Activated T-cell treated with anti-CD3 and anti-CD28 coated beads, Interleukin-2, amount 50 U/mL, for 24 hours (primary cell): ENCODE measurements around the gene SCYGR7.
"Not testable (repeated sequence)": the region's sequence is repeated elsewhere in the genome, so short reads cannot be mapped to it uniquely, and the experiment has no call there.

Experiments used
- DNase-seq: peaks from one replicate; pipeline ENCODE4 v3.0.0-alpha.2; 2020
- H3K27ac Mint-ChIP-seq: 2 replicates; pipeline ENCODE4 v1.8.0; 2020; ENCODE audit warnings: mild to moderate bottlenecking, mixed read lengths
- H3K27me3 Mint-ChIP-seq: 2 replicates; pipeline ENCODE4 v1.8.0; 2020; ENCODE audit warnings: mixed read lengths
- H3K36me3 Mint-ChIP-seq: 2 replicates; pipeline ENCODE4 v1.8.0; 2020; ENCODE audit warnings: low read depth, mixed read lengths
- H3K4me1 Mint-ChIP-seq: 2 replicates; pipeline ENCODE4 v1.8.0; 2020; ENCODE audit warnings: low read depth, mixed read lengths
- H3K4me3 Mint-ChIP-seq: 2 replicates; pipeline ENCODE4 v1.8.0; 2020; ENCODE audit warnings: mild to moderate bottlenecking, moderate library complexity, mixed read lengths
- H3K9me3 Mint-ChIP-seq: 2 replicates; pipeline ENCODE4 v1.8.0; 2020; ENCODE audit warnings: mixed read lengths

SCYGR7 gene

GRCh38 chr2:227722821-227723220, 5.3 kb upstream of the SCYGR7 start:
- H3K36me3 Mint-ChIP-seq, H3K9me3 Mint-ChIP-seq, H3K4me1 Mint-ChIP-seq, H3K4me3 Mint-ChIP-seq, H3K27ac Mint-ChIP-seq, DNase-seq: not testable (repeated sequence)
- H3K27me3 Mint-ChIP-seq, result peaks cover 25% of the 10 kb centered on the region

GRCh38 chr2:227724394-227725039, 3.6 kb upstream of the SCYGR7 start, which contains the start of gene SCYGR6:
Gene SCYGR6, minus strand, starts transcription at chr2:227724757. Its CDS starts 0 bp downstream, at chr2:227724757.
- no peaks in the 10 kb centered on the region for H3K36me3 Mint-ChIP-seq
- no peak within 1 kb of the TSS for H3K4me3 Mint-ChIP-seq
- H3K27ac Mint-ChIP-seq, result no peak within 1 kb of the TSS
- peaks cover 29% of the 10 kb centered on the region for H3K27me3 Mint-ChIP-seq
- H3K4me1 Mint-ChIP-seq, result no peaks in the 10 kb centered on the region
- H3K9me3 Mint-ChIP-seq, result no peaks in the 10 kb centered on the region
- DNase-seq, result no peak

GRCh38 chr2:227739351-227739750, 11.2 kb downstream of the SCYGR7 start:
- no peak overlapping the region for H3K4me3 Mint-ChIP-seq
- no peaks in the 10 kb centered on the region for H3K9me3 Mint-ChIP-seq
- H3K27me3 Mint-ChIP-seq, result peaks cover 4% of the 10 kb centered on the region
- no peaks in the 10 kb centered on the region for H3K4me1 Mint-ChIP-seq
- DNase-seq, result no peak
- no peaks in the 10 kb centered on the region for H3K36me3 Mint-ChIP-seq
- H3K27ac Mint-ChIP-seq, result no peak overlapping the region

GRCh38 chr2:227740705-227741104, 12.6 kb downstream of the SCYGR7 start:
- H3K36me3 Mint-ChIP-seq, H3K4me3 Mint-ChIP-seq: not testable (repeated sequence)

GRCh38 chr2:227745594-227745993, 17.5 kb downstream of the SCYGR7 start, which contains the start of gene SCYGR8:
Gene SCYGR8, plus strand, starts transcription at chr2:227745894. Its CDS starts 0 bp downstream, at chr2:227745894.
- no peak for DNase-seq
- Mint-ChIP-seq H3K4me3 (no peak within 1 kb of the TSS), H3K36me3 (no peaks in the 10 kb centered on the region), H3K9me3 (no peaks in the 10 kb centered on the region), H3K4me1 (no peaks in the 10 kb centered on the region), H3K27ac (no peak within 1 kb of the TSS), H3K27me3 (peaks cover 6% of the 10 kb centered on the region)

More at GRCh38 chr2:227740705-227741104, 12.6 kb downstream of the SCYGR7 start:
- H3K4me1 Mint-ChIP-seq, H3K27ac Mint-ChIP-seq, H3K9me3 Mint-ChIP-seq, DNase-seq, H3K27me3 Mint-ChIP-seq: not testable (repeated sequence)

GRCh38 chr2:227748079-227748478, 19.9 kb downstream of the SCYGR7 start:
- Mint-ChIP-seq H3K27ac (no peak overlapping the region), H3K4me1 (no peaks in the 10 kb centered on the region), H3K36me3 (no peaks in the 10 kb centered on the region), H3K27me3 (peaks cover 6% of the 10 kb centered on the region), H3K4me3 (no peak overlapping the region), H3K9me3 (no peaks in the 10 kb centered on the region)
- no peak for DNase-seq

- not testable (repeated sequence) for H3K4me3 Mint-ChIP-seq
Measured at GRCh38 chr2:227756261-227756660, 28.1 kb downstream of the SCYGR7 start.

GRCh38 chr2:227759411-227760118, 31.4 kb downstream of the SCYGR7 start:
- H3K4me3 Mint-ChIP-seq, result no peak overlapping the region
- no peak overlapping the region for H3K27ac Mint-ChIP-seq
- H3K27me3 Mint-ChIP-seq, result peaks cover 4% of the 10 kb centered on the region
- H3K4me1 Mint-ChIP-seq, result no peaks in the 10 kb centered on the region
- DNase-seq, result no peak
- H3K36me3 Mint-ChIP-seq, result no peaks in the 10 kb centered on the region
- H3K9me3 Mint-ChIP-seq, result no peaks in the 10 kb centered on the region

More at GRCh38 chr2:227756261-227756660, 28.1 kb downstream of the SCYGR7 start:
- H3K9me3 Mint-ChIP-seq, H3K36me3 Mint-ChIP-seq, H3K27me3 Mint-ChIP-seq, H3K27ac Mint-ChIP-seq, DNase-seq, H3K4me1 Mint-ChIP-seq: not testable (repeated sequence)

- peaks cover 2% of the 10 kb centered on the region for H3K27me3 Mint-ChIP-seq
- H3K9me3 Mint-ChIP-seq, result no peaks in the 10 kb centered on the region
- H3K36me3 Mint-ChIP-seq, result no peaks in the 10 kb centered on the region
- peaks cover 1% of the 10 kb centered on the region for H3K4me1 Mint-ChIP-seq
- no peak overlapping the region for H3K4me3 Mint-ChIP-seq
- DNase-seq, result no peak
- no peak overlapping the region for H3K27ac Mint-ChIP-seq
Measured at GRCh38 chr2:227761740-227762476, 33.8 kb downstream of the SCYGR7 start.

- Mint-ChIP-seq H3K4me1 (peaks cover 1% of the 10 kb centered on the region), H3K27me3 (peaks cover 2% of the 10 kb centered on the region), H3K9me3 (no peaks in the 10 kb centered on the region), H3K36me3 (no peaks in the 10 kb centered on the region), H3K27ac (no peak overlapping the region), H3K4me3 (no peak overlapping the region)
- no peak for DNase-seq
Measured at GRCh38 chr2:227765788-227766372, 37.7 kb downstream of the SCYGR7 start.

- H3K9me3 Mint-ChIP-seq, result no peaks in the 10 kb centered on the region
- peaks cover 1% of the 10 kb centered on the region for H3K4me1 Mint-ChIP-seq
- no peaks in the 10 kb centered on the region for H3K36me3 Mint-ChIP-seq
- no peak overlapping the region for H3K4me3 Mint-ChIP-seq
- DNase-seq, result peak; percentile 74
- H3K27me3 Mint-ChIP-seq, result peaks cover 2% of the 10 kb centered on the region
- H3K27ac Mint-ChIP-seq, result no peak overlapping the region
Measured at GRCh38 chr2:227766373-227766883, 38.3 kb downstream of the SCYGR7 start.

GRCh38 chr2:227767830-227768229, 39.7 kb downstream of the SCYGR7 start:
- no peak overlapping the region for H3K27ac Mint-ChIP-seq
- H3K4me3 Mint-ChIP-seq, result no peak overlapping the region
- peaks cover 1% of the 10 kb centered on the region for H3K4me1 Mint-ChIP-seq
- peaks cover 2% of the 10 kb centered on the region for H3K27me3 Mint-ChIP-seq
- DNase-seq, result no peak
- H3K36me3 Mint-ChIP-seq, result no peaks in the 10 kb centered on the region
- H3K9me3 Mint-ChIP-seq, result no peaks in the 10 kb centered on the region

- no peaks in the 10 kb centered on the region for H3K36me3 Mint-ChIP-seq
- H3K27ac Mint-ChIP-seq, result no peak overlapping the region
- H3K4me3 Mint-ChIP-seq, result no peak overlapping the region
- H3K4me1 Mint-ChIP-seq, result peaks cover 20% of the 10 kb centered on the region
- DNase-seq, result no peak
- H3K9me3 Mint-ChIP-seq, result no peaks in the 10 kb centered on the region
- H3K27me3 Mint-ChIP-seq, result no peaks in the 10 kb centered on the region
Measured at GRCh38 chr2:227772197-227772661, 44.1 kb downstream of the SCYGR7 start.

GRCh38 chr2:227772932-227773331, 44.8 kb downstream of the SCYGR7 start:
- H3K4me3 Mint-ChIP-seq, result no peak overlapping the region
- no peak for DNase-seq

More at GRCh38 chr2:227772932-227773331, 44.8 kb downstream of the SCYGR7 start:
- no peak overlapping the region for H3K27ac Mint-ChIP-seq
- H3K9me3 Mint-ChIP-seq, result no peaks in the 10 kb centered on the region
- no peaks in the 10 kb centered on the region for H3K36me3 Mint-ChIP-seq
- no peaks in the 10 kb centered on the region for H3K27me3 Mint-ChIP-seq
- peaks cover 20% of the 10 kb centered on the region for H3K4me1 Mint-ChIP-seq
